Large intestine (tissue), 3 donors: ENCODE data around the gene PDZK1IP1. TPM values are rescaled to one million over a fixed set of nuclear protein-coding genes. Genes with fewer than 3 reads are reported as not detected.
A peak's percentile ranks its signal among the peaks of the same experiment; 100 is the strongest.

Source experiments
- DNase-seq, 2 donors: peaks; one replicate each; pipeline versions ENCODE4 v3.0.0 to v3.0.0-alpha.2; 2013
- H3K27ac ChIP-seq: one replicate; pipeline ENCODE4 v1.5.1; 2013; ENCODE audit warnings: low read length
- H3K27me3 ChIP-seq: 2 replicates; pipeline ENCODE4 v1.6.1; 2013; ENCODE audit warnings: low read length; ENCODE audit not compliant: control insufficient read depth, insufficient read depth
- H3K36me3 ChIP-seq: 2 replicates; pipeline ENCODE4 v1.6.1; 2013; ENCODE audit warnings: low read length; ENCODE audit not compliant: control insufficient read depth, insufficient read depth
- H3K4me1 ChIP-seq: one replicate; pipeline ENCODE4 v1.6.1; 2013; ENCODE audit warnings: low read length; ENCODE audit not compliant: control insufficient read depth, insufficient read depth
- H3K4me3 ChIP-seq: one replicate; pipeline ENCODE4 v1.5.1; 2013; ENCODE audit warnings: low read length
- H3K9me3 ChIP-seq: one replicate; pipeline ENCODE4 v1.6.1; 2013; ENCODE audit warnings: mild to moderate bottlenecking, low read depth, low read length, moderate library complexity; ENCODE audit not compliant: control insufficient read depth
- WGBS: methylation state at CpG from one replicate; pipeline ENCODE4 v1.1.5; 2013; ENCODE audit warnings: low lambda C conversion rate; ENCODE audit not compliant: insufficient coverage; 5-methylcytosine and 5-hydroxymethylcytosine counted together
- polyA plus RNA-seq: library from polyadenylated mRNA; unstranded; fragments of 120-200 nt; gene quantifications from one replicate; pipeline ENCODE4 v1.2.1, GENCODE V29; 2013

The PDZK1IP1 gene
- polyA plus RNA-seq, 1 donor: 14.6 TPM

- Histone ChIP-seq H3K36me3 (no peaks in the 10 kb centered on the region), H3K9me3 (peaks cover 4% of the 10 kb centered on the region), H3K4me1 (peaks cover 73% of the 10 kb centered on the region), H3K27ac (peak overlapping the region; percentile 53), H3K27me3 (no peaks in the 10 kb centered on the region), H3K4me3 (peak overlapping the region; percentile 5)
- no peak for DNase-seq
- WGBS: 100% methylated on average over 2 of the region's 2 CpGs
Observed at GRCh38 chr1:47187926-47188250, 1.9 kb downstream of the PDZK1IP1 start.

DNA sequence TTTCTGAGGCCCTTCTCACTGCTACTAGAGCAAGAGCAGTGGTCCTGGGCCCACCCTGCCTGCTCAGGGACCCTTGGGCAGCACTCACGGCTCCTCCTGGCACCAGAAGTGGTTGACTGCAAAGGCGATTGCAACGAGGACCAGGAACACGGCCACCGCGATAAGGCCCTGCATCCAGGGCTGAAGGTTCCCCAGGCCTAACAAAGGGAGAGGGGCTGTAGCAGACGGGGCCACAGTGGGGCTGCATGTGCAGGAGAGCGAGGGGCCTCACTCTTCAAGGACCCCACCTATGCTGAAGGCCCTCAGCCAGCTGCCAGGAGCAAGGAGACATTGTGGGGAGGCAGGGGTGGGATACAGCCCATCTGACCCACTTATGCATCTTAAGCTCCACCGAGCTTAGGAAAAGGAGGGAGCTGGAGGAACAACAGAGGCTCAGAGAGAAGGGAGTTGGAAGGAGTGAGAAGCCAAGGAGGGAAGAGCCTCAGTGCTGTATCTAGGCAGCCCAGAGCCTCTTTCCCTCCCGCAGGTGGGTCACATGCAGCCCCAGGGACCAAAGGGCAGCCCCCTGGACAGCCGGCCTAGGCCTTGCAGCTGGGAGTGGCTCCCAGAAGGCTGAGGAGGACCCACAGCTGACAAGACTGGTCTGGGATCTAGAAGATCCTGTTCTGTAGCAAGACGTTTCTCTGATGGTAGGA, 2.5 kb downstream of the PDZK1IP1 start:
- DNase-seq: peak; percentile 81 to 86
- no peaks in the 10 kb centered on the region for H3K27me3 ChIP-seq
- 83% methylated on average over 1 of the region's 12 CpGs for WGBS
- peak overlapping the region; percentile 5 for H3K4me3 ChIP-seq
- H3K4me1 ChIP-seq: peaks cover 69% of the 10 kb centered on the region
- H3K27ac ChIP-seq: peak overlapping the region; percentile 53
- no peaks in the 10 kb centered on the region for H3K36me3 ChIP-seq
- peaks cover 4% of the 10 kb centered on the region for H3K9me3 ChIP-seq

- Histone ChIP-seq H3K4me3 (no peak overlapping the region), H3K27me3 (no peaks in the 10 kb centered on the region), H3K4me1 (peaks cover 65% of the 10 kb centered on the region), H3K9me3 (peaks cover 4% of the 10 kb centered on the region), H3K36me3 (no peaks in the 10 kb centered on the region), H3K27ac (peak overlapping the region; percentile 53)
- DNase-seq: peak; percentile 56 to 62
- WGBS: no CpG with 5 or more reads among the region's 13 CpGs
Observed at GRCh38 chr1:47186267-47187185, 3.3 kb downstream of the PDZK1IP1 start.

GRCh38 chr1:47184822-47185677, 4.8 kb downstream of the PDZK1IP1 start:
- Histone ChIP-seq H3K36me3 (no peaks in the 10 kb centered on the region), H3K27ac (no peak overlapping the region), H3K9me3 (peaks cover 4% of the 10 kb centered on the region), H3K4me1 (peaks cover 65% of the 10 kb centered on the region), H3K27me3 (no peaks in the 10 kb centered on the region), H3K4me3 (no peak overlapping the region)
- no CpG with 5 or more reads among the region's 14 CpGs for whole genome bisulfite sequencing
- no peak for DNase-seq

GRCh38 chr1:47184090-47184821, 5.6 kb downstream of the PDZK1IP1 start:
- no peaks in the 10 kb centered on the region for H3K27me3 ChIP-seq
- H3K4me3 ChIP-seq: no peak overlapping the region
- no peak for DNase-seq
- peaks cover 65% of the 10 kb centered on the region for H3K4me1 ChIP-seq
- H3K9me3 ChIP-seq: peaks cover 4% of the 10 kb centered on the region
- WGBS: 100% methylated on average over 1 of the region's 5 CpGs
- no peaks in the 10 kb centered on the region for H3K36me3 ChIP-seq
- H3K27ac ChIP-seq: no peak overlapping the region

DNA sequence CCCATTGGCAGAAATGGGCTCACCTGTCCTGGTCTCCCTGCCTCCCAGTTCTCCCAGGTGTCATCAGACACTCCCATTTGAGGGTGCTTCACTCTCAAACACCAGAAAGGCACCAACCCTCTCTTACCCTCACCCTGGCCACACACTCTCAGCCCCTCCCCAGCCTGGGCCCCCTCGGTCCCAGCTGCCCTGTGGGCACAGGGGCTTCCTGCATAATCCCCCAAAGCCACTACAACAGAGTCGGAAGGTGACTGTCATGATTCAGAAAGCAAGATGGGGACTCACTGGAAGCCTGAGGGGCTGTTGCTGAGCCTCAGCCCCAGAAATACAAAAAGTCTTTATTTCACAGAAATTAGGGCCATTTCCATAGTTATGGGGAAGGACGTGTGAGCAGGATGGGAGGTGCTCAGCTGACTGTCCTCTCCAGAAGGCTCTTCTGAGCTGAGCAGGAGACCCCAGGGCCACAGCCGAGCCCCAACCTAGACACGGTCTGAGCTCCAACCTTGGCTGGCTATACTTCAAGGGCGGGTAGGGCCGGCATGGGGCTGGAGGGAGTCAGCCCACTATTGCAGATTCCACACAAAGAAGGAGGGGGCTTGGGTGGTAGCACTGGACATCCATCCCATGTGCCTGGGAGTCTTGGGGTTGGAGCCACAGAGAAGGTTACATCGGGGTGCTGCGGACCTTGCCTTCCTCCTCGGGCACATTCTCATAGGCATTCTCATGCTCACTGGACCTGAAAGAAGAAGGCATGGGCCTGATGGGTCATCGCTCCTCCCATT, 6.3 kb downstream of the PDZK1IP1 start:
- peaks cover 63% of the 10 kb centered on the region for H3K4me1 ChIP-seq
- H3K27ac ChIP-seq: no peak overlapping the region
- no CpG with 5 or more reads among the region's 11 CpGs for WGBS
- H3K36me3 ChIP-seq: no peaks in the 10 kb centered on the region
- H3K9me3 ChIP-seq: peaks cover 4% of the 10 kb centered on the region
- DNase-seq: no peak
- no peaks in the 10 kb centered on the region for H3K27me3 ChIP-seq
- H3K4me3 ChIP-seq: no peak overlapping the region

- Histone ChIP-seq H3K9me3 (peaks cover 4% of the 10 kb centered on the region), H3K27ac (peak overlapping the region; percentile 76), H3K4me1 (peaks cover 58% of the 10 kb centered on the region), H3K4me3 (no peak overlapping the region), H3K36me3 (no peaks in the 10 kb centered on the region), H3K27me3 (no peaks in the 10 kb centered on the region)
- DNase-seq: no peak
- no CpG with 5 or more reads among the region's 7 CpGs for WGBS
Observed at GRCh38 chr1:47182676-47183235, 7.1 kb downstream of the PDZK1IP1 start.

- peak overlapping the region; percentile 76 for H3K27ac ChIP-seq
- peaks cover 52% of the 10 kb centered on the region for H3K4me1 ChIP-seq
- no peaks in the 10 kb centered on the region for H3K36me3 ChIP-seq
- H3K9me3 ChIP-seq: peaks cover 4% of the 10 kb centered on the region
- H3K27me3 ChIP-seq: no peaks in the 10 kb centered on the region
- no peak overlapping the region for H3K4me3 ChIP-seq
- DNase-seq: peak in 1 of 2 donors; percentile 48
- WGBS: 83% methylated on average over 2 of the region's 7 CpGs
Observed at GRCh38 chr1:47181955-47182675, 7.7 kb downstream of the PDZK1IP1 start.
